Mucosa of rectum (tissue), 2 donors: ENCODE data around the gene TTYH2.
"Not testable (repeated sequence)": the region's sequence is repeated elsewhere in the genome, so short reads cannot be mapped to it uniquely, and the experiment has no call there.

ENCODE experiments used
- H3K27ac ChIP-seq, 2 donors: one replicate each; pipeline ENCODE4 v1.7.0; 2013; ENCODE audit warnings: inconsistent platforms in 2 of 2, low read depth in 2 of 2, low read length in 2 of 2
- H3K27me3 ChIP-seq, 2 donors: one replicate each; pipeline ENCODE4 v1.7.0; 2013; ENCODE audit warnings: low read length in 2 of 2; ENCODE audit not compliant: control insufficient read depth in 2 of 2, insufficient read depth in 2 of 2
- H3K36me3 ChIP-seq, 2 donors: one replicate each; pipeline ENCODE4 v1.7.0; 2013; ENCODE audit warnings: low read length in 2 of 2; ENCODE audit not compliant: control insufficient read depth in 2 of 2, insufficient read depth in 2 of 2
- H3K4me1 ChIP-seq, 2 donors: one replicate each; pipeline ENCODE4 v1.7.0; 2013; ENCODE audit warnings: low read length in 2 of 2, mild to moderate bottlenecking in 1 of 2; ENCODE audit not compliant: control insufficient read depth in 2 of 2, insufficient read depth in 2 of 2
- H3K4me3 ChIP-seq, 2 donors: one replicate each; pipeline ENCODE4 v1.7.0; 2013; ENCODE audit warnings: low read length in 2 of 2
- H3K9ac ChIP-seq, 2 donors: one replicate each; pipeline ENCODE4 v1.7.0; 2013; ENCODE audit warnings: low read length in 2 of 2, low read depth in 1 of 2, mild to moderate bottlenecking in 1 of 2
- H3K9me3 ChIP-seq, 2 donors: one replicate each; pipeline ENCODE4 v1.7.0; 2013; ENCODE audit warnings: low read length in 2 of 2; ENCODE audit not compliant: control insufficient read depth in 2 of 2
- donor health status: healthy.
- donor health status: Normal muscosa, but diverticular disease.

The TTYH2 gene

GRCh38 chr17:74282274-74282586 is 68.9 kb downstream of the TTYH2 start:
- H3K27me3 ChIP-seq, H3K4me1 ChIP-seq, H3K36me3 ChIP-seq, H3K9ac ChIP-seq, H3K4me3 ChIP-seq, H3K9me3 ChIP-seq, H3K27ac ChIP-seq: not testable (repeated sequence)

DNA sequence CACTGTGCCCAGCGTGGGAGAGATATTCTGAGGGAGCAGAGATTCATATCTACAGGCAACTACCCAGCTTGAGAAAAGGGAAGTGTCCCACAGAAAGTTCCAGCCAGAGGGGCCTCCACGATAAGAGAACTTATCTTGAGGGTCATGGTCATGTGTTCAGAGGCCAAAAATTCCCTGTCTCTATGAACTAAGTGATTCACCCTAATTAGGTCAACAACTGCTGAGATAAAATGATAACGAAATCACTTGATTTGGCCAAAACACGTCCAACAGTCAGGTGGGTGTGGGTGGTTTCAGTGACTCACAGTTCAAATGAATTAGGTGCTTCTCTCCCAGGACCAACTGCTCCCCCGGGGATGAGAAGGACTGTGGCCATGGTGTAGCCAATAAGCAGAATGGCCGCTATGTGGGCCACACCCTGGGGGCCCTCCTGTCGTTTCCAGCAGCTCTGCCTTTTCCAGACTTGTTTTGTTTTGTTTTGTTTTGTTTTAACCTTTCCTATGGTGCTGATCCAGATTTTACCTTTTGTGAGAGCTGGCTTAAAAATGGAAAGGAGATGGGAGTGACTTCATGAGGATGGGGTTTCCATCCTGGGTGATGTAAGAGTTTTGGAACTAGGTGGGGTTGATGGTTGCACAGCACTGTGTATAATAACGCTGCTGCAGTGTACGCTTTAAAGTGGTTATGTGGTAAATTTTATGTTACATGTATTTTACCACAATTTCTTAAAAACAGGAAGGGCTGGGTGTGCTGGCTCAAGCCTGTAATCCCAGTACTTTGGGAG is 69.4 kb downstream of the TTYH2 start:
- no peak overlapping the region for H3K27ac ChIP-seq
- no peaks in the 10 kb centered on the region for H3K36me3 ChIP-seq
- no peaks in the 10 kb centered on the region for H3K4me1 ChIP-seq
- no peak overlapping the region for H3K4me3 ChIP-seq
- peaks cover 2 to 4% of the 10 kb centered on the region in 2 donors for H3K27me3 ChIP-seq
- no peaks in the 10 kb centered on the region for H3K9me3 ChIP-seq
- H3K9ac ChIP-seq = no peak overlapping the region

- peaks cover 2 to 4% of the 10 kb centered on the region in 2 donors for H3K27me3 ChIP-seq
- no peak overlapping the region for H3K9ac ChIP-seq
- H3K9me3 ChIP-seq = no peaks in the 10 kb centered on the region
- no peaks in the 10 kb centered on the region for H3K36me3 ChIP-seq
- no peak overlapping the region for H3K4me3 ChIP-seq
- H3K27ac ChIP-seq = no peak overlapping the region
- H3K4me1 ChIP-seq = no peaks in the 10 kb centered on the region
Measured at GRCh38 chr17:74283371-74283673, 70.0 kb downstream of the TTYH2 start.

DNA sequence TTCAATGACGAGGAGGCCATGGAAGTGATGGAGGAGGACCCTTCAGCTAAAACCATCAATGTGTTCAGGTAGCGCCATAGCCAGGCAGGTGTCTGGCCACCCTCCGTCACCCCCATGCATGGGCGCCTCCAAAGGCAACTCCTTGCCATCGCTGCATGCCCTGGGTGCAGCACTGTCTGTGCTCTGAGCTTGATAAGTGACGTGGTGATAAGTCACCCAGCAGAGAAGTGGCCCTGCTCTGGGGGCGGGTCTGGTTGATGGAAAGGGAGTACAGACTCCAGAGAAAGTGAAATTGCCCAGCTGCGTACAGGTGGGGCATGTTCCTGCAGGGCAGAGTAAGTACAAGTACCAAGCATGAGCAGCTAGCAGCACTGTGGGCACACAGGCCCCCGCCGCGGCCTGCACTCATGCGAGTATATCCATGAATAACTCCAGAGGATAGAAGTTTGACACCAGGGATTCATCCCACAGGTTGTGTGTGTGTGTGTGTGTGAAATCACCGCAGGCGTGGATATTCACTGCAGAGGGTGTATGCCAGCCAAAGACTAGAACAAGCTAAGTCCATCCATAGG is 73.7 kb downstream of the TTYH2 start:
- H3K27ac ChIP-seq = no peak overlapping the region
- no peaks in the 10 kb centered on the region for H3K36me3 ChIP-seq

GRCh38 chr17:74288785-74289184 is 75.4 kb downstream of the TTYH2 start:
- no peak overlapping the region for H3K27ac ChIP-seq
- no peak overlapping the region for H3K9ac ChIP-seq
- no peaks in the 10 kb centered on the region for H3K4me1 ChIP-seq
- no peak overlapping the region for H3K4me3 ChIP-seq
- no peaks in the 10 kb centered on the region for H3K36me3 ChIP-seq
- peaks cover 2 to 4% of the 10 kb centered on the region in 2 donors for H3K27me3 ChIP-seq
- no peaks in the 10 kb centered on the region for H3K9me3 ChIP-seq

More for the DNA sequence above, 73.7 kb downstream of the TTYH2 start:
- no peak overlapping the region for H3K4me3 ChIP-seq
- no peaks in the 10 kb centered on the region for H3K9me3 ChIP-seq
- peaks cover 2 to 4% of the 10 kb centered on the region in 2 donors for H3K27me3 ChIP-seq
- no peak overlapping the region for H3K9ac ChIP-seq
- no peaks in the 10 kb centered on the region for H3K4me1 ChIP-seq

- Histone ChIP-seq H3K27ac (no peak overlapping the region), H3K9me3 (no peaks in the 10 kb centered on the region)
Measured at GRCh38 chr17:74289688-74290087, 76.3 kb downstream of the TTYH2 start.

DNA sequence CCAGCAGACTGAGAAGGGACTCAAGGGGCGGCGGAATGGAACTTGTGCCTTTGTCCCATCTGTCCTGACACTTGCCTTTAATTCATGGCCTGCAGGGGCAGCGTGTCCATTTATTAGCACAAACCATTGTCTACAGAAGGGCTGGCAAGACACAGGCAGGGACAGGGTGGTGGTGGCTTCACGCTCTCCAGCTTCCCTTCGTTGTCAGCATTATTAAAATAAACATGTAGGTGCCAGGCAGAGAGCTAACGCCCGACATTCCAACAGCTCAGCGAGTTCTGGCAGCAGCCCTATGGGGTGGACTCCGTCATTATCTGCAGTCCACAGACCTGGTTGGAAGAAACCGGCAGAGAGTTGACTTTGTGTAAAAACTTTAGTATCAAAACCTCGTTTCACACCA is 77.0 kb downstream of the TTYH2 start:
- Histone ChIP-seq H3K27me3 (no peaks in the 10 kb centered on the region), H3K4me3 (no peak overlapping the region), H3K27ac (no peak overlapping the region), H3K9ac (no peak overlapping the region), H3K4me1 (no peaks in the 10 kb centered on the region), H3K36me3 (no peaks in the 10 kb centered on the region), H3K9me3 (no peaks in the 10 kb centered on the region)

More at GRCh38 chr17:74289688-74290087, 76.3 kb downstream of the TTYH2 start:
- Histone ChIP-seq H3K9ac (no peak overlapping the region), H3K4me1 (no peaks in the 10 kb centered on the region), H3K27me3 (peaks cover 2 to 4% of the 10 kb centered on the region in 2 donors), H3K4me3 (no peak overlapping the region), H3K36me3 (no peaks in the 10 kb centered on the region)

DNA sequence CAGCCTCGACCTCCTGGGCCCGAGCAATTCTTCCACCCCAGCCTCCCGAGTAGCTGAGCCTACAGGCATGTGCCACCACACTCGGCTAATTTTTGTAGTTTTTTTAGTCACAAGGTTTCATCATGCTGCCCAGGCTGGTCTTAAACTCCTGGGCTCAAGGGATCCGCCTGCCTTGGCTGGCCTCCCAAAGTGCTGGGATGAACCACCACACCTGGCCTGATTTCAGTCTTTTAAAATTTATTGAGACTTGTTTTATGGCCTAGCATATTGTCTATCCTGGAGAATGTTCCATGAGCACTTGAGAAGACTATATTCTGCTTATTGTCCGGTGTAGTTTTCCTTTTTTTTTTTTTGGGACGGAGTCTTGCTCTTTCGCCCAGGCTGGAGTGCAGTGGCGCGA is 79.1 kb downstream of the TTYH2 start:
- no peak overlapping the region for H3K4me3 ChIP-seq
- H3K9ac ChIP-seq = no peak overlapping the region
- H3K27ac ChIP-seq = no peak overlapping the region
- H3K27me3 ChIP-seq = no peaks in the 10 kb centered on the region
- H3K36me3 ChIP-seq = no peaks in the 10 kb centered on the region
- H3K4me1 ChIP-seq = no peaks in the 10 kb centered on the region
- no peaks in the 10 kb centered on the region for H3K9me3 ChIP-seq

- no peaks in the 10 kb centered on the region for H3K9me3 ChIP-seq
- no peaks in the 10 kb centered on the region for H3K4me1 ChIP-seq
- no peak overlapping the region for H3K27ac ChIP-seq
- no peaks in the 10 kb centered on the region for H3K36me3 ChIP-seq
- H3K4me3 ChIP-seq = no peak overlapping the region
- no peak overlapping the region for H3K9ac ChIP-seq
- H3K27me3 ChIP-seq = peaks cover 0 to 2% of the 10 kb centered on the region in 2 donors
Measured at GRCh38 chr17:74295625-74296547, 82.5 kb downstream of the TTYH2 start.

DNA sequence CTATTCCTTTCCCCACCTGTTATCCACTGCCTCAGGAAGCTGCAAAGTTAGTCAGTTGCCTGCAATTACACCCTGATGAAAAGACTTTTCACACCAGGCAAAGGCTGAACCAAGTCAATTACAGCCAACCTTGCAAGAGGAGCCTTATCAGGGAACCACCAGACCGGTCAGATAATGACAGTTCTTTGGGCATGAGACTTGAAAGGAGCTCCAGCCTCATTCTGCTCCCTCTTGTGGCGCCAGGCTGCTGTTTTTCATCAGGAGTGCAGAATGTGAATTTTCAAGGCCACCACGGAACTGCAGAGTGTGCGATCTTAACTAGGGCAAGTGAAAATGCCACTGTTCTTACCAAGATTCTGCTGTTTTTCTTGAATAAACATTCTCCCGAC is 83.2 kb downstream of the TTYH2 start:
- Histone ChIP-seq H3K9ac (no peak overlapping the region), H3K36me3 (no peaks in the 10 kb centered on the region), H3K27ac (no peak overlapping the region), H3K4me3 (no peak overlapping the region), H3K27me3 (peaks cover 0 to 2% of the 10 kb centered on the region in 2 donors), H3K4me1 (no peaks in the 10 kb centered on the region), H3K9me3 (no peaks in the 10 kb centered on the region)
